Measurements from ENCODE around the gene PRIM1.
"Not testable (repeated sequence)": the region's sequence is repeated elsewhere in the genome, so short reads cannot be mapped to it uniquely, and the experiment has no call there.

The PRIM1 gene

DNA sequence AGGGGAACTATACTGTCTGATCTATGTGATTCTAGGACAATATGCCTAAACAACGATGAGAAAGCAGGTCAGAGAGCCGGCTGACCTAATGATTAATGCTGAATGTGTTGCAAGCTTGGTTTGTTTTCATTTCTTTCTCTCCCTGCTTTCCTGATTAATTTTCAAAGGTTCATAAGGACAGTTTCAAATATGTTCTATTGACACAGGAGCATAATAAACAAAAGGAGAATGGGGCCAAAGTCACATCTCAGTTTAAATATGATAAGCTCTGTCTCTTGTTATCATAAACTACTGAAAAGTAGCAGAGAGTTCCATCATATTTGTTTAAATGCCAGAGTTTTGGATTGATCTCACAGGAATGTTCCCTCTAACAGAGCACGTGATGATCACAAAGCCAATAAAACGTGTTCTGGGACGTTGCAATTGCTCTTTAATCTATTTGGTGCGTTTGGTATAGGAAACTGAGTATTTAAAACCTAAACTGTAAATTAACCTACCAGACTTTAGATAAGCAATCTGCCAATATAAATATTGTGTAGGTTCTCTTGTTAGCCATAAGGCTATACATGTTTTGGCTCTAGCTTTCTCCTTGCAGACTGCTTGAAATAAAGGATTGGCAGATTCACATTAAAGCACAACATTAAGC, 7.3 kb upstream of the PRIM1 start:
- DNase-seq = no peak

DNA sequence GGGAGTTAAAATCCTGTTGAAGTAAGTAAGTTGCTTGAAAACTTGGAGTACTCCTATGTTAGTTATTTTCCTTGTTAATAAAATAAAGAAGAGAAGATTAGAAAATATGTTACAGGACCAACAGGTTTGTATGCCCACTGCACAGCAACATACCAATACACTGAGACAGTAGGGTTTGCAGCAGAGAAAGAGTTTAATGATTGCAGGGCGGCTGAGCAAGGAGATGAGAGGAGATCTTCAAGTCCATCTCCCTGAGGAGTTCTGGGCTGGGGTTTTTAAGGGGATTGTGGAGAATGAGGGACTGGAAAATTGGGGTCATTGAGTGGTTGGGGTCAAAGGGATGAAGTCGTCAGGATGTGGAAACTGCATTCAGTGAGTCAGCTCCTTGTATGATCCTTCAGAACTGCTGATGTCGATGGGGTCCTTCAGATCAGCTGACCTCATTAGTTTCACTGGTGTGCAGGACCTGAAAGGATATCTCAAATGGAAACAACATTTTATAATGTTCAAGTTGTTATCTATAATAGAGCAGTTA, 6.7 kb upstream of the PRIM1 start:
- DNase-seq = no peak

DNA sequence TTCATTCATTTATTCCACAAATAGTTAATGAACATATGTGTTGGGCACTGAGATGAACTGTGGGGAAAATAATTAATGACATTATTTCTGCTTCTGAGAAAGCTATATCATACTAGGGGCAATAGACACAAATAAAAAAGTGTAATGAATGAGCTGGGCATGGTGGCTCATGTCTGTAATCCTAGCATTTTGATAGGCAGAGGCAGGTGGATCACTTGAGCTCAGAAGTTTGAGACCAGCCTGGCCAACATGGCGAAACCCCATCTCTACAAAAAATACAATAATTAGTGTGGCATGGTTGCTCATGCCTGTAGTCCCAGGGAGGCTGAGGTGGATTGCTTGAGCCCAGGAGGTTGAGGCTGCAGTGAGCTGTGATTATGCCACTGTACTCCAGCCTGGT, 5.8 kb upstream of the PRIM1 start:
- not testable (repeated sequence) for DNase-seq

DNA sequence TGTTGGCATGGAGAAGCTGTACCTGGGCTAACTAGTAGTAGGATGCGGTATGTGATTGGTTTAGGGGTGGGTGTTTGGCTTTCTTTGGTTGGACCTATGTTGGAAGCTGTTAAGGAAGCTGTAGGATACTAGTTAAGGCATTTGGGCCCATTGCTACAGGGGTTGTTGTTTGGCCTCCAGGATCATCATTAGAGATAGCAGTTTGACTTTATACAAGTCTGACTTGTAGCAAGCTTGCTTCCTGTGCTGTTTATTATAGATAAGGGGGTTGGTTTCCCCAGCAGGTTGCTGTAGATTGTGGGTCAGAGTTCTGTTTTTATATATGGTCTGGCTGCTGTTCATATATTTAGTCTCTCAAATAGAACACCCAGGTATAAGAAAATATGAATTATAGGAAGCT, 1.4 kb upstream of the PRIM1 start:
- no peak for DNase-seq

DNA sequence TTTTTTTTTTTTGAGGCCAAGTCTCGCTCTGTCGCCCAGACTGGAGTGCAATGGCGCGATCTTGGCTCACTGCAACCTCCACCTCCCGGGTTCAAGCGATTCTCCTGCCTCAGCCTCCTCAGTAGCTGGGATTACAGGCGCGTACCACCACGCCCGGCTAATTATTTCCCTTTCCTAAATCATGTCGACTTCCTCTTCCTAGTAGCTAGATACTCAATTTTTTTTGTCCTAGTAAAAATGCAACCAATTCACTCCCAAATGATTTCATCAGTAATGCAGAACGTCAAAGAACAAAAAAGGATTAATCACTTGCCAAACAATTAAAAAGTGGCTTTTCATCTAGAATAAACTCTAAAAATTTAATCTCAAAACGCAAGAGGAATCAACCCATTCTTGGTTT, 1.5 kb downstream of the PRIM1 start:
- not testable (repeated sequence) for DNase-seq

DNA sequence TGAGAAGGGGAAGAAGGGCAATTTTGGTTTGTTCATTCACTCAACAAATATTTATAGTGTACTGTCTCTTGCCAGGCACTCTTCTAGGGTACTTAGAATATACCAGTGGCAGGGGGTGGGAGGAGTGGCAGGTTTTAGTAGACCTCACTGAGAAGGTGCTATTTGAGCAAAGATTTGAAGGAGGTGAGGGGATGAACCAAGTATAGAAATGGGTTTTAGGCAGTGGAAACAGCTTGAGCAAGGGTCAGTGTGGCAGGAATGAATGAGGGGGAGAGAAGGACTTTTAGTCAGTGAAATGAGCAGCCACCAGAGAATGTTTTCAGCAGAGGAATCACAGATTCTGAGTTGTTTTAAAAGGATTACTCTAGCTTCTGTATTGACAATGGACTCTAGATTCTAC, 2.3 kb downstream of the PRIM1 start:
- no peak for DNase-seq

DNA sequence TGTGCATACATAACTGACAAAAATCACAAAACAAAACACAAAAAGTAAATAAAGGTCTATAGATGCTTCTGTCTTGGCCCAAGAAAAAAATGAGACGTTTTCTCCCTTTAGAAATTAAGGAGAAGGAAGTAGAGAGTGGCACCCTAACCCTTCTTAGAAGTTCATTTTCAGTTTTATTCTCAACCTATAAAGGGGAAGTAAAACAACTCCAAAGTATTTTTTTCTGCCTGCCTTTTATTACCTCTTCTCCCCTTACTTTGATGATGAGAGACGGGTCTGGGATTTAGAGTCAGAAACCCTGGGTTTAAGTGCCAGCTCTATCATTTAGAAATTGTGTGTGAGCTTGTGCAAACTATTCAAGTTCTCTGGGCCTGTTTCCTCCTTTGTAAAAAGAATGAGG, 2.8 kb downstream of the PRIM1 start:
- DNase-seq = no peak

DNA sequence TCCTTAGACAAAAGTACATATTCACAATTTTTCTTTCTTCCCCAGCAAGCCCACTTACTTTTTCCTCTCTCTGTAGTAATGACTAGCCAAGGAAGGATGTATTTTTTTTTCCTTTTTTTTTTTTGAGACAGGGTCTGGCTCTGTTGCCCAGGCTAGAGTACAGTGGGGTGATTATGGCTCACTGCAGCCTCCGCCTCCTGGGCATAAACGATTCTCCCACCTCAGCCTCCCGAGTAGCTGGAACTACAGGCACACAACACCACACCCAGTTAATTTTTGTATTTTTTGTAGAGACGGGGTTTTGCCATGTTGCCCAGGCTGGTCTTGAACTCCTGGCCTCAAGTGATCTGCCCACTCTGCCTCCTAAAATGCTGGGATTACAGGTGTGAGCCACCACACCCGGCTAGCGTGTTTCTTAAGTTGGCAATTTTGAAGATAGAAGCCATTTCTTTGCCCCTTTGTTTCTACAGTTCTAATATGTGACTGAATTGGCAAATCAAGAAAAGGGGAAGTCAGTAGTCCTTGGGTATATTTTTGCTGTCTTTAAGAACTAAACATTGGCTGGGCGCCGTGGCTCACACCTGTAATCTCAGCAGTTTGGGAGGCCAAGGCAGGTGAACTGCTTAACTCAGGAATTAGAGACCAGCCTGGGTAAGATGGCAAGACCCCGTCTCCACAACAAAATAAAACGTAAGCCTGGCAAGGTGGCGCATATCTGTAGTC, 23.8 kb downstream of the PRIM1 start:
- DNase-seq = no peak

DNA sequence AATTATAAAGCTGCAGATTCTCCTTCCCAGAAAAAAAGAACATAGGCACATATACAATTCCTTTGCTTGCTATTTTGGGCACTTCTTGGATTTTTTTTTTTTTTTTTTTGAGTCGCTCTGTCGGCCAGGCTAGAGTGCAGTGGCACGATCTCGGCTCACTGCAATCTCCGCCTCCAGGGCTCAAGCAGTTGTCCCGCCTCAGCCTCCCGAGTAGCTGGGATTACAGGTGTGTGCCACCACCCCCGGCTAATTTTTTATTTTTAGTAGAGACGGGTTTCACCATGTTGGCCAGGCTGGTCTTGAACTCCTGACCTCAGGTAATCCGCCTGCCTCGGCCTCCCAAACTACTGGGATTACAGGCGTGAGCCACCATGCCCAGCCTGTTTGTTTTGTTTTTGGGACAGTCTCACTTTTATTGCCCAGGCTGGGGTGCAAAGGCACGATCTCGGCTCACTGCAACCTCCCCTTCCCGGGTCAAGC, 25.9 kb downstream of the PRIM1 start:
- not testable (repeated sequence) for DNase-seq

DNA sequence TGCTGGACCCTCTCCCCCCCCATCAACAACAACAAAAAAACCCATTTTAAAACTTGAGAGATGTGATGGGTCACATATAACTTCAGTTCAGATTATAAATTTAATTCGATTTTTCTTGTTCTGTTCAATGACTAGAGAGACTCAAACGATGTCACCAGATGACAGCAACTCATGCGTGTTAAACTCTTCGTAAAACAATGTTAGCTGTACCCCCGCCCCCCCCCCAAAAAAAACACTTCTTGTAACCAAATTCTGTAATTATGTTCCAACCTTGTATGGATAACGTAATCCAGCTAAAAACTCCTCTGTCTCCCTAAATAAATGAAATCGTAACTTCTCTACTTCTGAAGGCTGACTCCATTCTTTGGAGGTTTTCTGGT, 26.4 kb downstream of the PRIM1 start:
- DNase-seq = no peak

DNA sequence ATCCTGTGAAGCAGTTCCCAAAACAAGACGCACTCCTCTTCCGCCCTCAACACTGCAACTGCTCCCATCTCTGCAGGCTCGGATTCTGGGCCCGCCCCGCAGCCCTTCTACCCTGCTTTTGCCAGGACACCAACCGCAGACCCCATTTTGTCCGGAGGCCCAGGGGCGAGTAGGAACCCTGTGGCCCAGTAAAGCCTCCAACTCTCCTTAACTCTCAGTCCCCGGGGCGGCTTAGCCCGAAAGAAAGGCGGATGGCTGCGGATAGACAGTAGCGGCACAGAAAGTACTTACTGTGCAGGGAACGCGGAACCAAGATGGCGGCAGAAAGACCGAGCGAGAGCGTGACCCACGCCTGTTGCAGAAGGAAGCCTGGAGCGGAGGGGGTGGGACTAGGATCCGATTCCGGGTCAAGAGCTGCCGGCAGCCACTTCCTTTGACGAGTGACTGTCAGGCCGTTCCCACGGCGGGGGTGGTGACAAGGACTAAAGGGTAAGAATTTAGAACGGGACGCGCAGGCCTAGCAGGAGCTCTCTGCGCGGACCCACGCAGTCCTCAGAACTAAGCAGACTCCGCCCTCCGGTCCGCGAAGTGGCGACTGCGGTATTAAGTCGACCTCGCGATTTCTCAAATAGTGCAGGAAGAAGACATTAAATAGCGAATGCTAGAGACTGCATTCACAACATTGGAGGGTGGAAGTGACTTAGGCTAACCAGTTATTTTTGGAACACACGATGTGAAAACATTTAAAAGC, 27.0 kb downstream of the PRIM1 start, which contains the start of gene NACA:
Gene NACA, minus strand, starts transcription at position 328 of the 751 bp plus-strand sequence. CDS start 778 bp downstream, outside the sequence.
- DNase-seq = peak; percentile 99

DNA sequence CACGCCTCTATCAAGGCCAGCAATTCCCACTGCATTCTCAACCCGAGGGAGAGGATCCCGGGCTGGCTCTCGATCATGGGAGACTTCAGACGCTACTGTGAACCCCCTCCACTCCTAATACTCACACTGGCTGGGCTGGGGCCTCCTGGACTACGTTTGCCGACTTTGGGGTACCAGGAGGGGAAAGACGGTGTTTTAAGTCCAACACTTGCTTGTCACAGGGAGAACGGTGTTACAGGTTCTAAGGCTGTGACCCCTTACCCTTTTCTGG, 27.5 kb downstream of the PRIM1 start:
- no peak for DNase-seq

DNA sequence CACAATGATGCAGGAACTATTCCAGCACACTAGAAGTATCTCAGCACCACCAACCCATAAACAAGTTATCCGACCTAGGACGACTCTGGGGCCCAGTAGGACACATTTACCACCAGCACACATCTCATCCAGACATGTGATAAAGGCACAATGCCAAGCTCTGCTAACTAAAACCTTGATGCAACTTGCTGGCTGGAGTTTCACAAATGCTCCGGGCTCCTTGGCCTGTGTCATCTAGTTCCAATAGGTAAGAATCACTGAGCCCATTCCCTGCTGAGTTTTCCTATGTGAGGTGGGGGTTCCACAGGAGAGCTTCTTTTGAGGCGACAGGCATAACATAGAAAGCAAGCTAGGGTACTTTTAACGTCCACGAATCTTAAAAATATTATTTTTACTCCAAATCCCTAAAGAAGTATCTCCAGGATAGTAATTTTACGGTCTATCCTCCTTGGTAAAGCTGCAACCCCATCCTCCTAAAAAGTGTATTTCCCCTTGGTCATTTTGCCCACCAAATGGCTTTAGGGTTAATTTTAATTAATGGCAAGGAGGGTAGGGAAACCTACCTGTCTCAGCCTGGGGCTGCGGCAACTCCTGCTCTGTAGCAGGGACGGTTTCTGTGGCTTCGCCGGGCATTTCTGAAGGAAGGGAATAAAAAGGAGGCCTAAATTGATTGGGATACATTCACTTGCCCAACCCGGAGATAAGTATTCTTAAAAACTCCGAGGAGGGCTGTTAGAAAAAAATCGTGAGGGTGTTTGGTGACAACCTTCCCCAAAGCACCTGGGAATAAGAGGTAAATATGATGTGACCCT, 28.0 kb downstream of the PRIM1 start:
- peak; percentile 17 for DNase-seq

DNA sequence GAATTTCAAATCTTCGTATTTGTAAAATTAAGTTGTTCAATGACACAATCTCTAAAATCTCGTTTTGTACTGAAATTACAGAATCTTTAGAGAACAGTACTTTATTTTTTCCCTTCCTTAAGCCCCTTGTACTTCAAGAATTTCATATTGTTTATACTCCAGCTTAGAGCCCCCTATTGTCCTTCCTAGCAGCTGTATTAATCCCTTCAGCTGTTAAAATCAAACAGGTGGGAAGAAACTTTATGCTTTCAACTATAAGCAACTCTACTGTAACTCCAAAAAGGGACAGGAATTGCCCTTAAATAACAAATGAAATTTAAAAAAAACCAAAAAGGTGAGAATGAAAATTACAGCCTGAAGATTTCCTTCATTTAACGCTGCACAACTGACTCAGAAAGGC, 28.8 kb downstream of the PRIM1 start:
- no peak for DNase-seq

DNA sequence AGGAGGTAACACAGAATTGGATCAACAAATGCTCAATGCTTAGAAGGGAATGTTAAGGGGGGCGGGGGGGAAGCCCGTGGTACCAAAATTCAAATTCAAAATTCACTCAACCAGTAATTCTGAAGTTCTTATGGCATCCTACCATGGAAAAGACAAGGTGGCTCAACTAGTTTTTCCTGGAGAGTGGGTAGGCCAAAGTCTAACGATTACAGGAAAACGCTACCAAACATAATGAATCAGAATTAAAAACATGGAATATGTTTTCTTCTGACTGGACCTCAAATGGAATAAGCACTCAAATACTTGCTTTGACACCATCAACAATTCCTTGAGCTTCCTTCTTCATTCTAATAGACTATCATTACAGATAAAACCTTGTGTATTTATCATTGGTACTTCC, 29.3 kb downstream of the PRIM1 start:
- DNase-seq = no peak

DNA sequence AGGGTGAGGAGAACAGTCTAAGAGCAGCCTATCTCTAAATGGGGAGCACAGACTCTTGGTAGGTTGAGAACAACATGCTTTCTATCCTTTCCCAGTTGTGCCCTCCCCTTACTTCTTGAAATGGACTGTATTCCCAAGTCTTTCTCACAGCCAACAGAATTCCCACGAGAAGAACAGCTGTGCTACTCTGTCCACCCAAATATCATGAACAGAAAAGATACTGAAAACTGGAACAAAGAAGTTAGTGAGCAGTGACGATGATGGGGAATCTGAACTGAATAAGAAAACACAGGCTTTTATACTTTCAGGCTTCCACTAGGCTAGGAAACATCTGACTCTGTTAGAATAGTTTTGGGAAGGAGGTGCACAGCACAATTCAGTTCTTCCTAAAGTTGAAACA, 30.4 kb downstream of the PRIM1 start:
- DNase-seq = no peak

DNA sequence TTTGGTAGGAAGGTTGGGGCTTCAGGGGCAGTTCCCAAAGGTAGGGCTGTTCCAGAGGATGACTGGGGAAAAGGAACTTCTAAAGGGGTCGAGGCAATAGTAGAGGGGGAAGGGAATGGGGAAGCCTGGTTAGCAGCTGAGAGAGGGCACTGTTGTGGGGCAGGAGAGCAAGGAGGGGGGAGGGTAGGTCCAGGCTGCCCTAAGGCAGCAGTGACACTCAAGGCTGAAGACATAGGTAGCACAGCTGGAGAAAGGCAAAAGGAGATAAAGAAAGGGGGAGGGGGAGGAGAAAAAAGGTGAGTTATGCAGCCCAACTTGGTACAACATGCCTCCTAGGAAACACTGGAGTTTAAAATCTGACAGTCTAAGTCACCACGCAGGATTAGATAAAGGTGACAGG, 30.9 kb downstream of the PRIM1 start:
- DNase-seq = no peak

DNA sequence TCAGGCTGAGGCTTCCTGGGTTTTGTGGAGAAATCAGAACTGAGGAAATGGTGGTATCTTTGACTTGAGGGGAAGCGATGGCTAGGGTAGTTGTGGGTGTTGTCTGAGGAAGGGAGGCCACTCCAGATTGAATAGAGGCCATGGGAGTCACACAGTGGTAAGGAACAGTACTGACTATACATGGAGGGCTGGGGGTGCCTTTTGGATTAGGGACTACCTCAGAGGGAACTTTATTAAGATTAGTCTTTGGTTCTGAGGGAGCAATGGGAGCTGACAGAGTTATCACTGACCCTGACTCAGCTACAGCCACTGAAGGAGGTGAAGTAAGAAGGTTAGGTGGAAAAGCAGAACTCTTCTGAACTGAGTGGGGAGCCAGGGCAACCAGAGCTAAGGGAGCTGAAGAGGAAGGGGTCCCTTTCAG, 31.4 kb downstream of the PRIM1 start:
- DNase-seq = no peak

DNA sequence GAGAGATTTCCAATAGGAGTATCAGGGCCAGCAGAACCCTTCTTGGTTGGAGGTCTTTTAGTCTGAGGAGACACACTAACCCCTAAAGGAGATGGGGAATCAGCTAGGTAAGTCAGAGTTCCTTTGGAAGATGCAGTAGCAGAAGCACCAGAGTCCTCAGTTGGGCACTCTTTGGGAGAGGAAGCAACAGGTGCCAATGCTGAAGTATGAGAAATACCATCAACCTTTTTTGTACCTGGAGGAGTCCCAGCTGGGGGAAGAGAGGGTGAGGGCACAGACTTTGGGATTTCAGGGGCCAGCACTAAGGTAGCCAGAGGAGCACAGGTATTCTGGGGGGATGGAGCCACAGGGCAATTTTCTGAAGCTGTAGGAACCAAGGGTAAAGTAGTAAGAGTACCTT, 33.1 kb downstream of the PRIM1 start:
- no peak for DNase-seq

DNA sequence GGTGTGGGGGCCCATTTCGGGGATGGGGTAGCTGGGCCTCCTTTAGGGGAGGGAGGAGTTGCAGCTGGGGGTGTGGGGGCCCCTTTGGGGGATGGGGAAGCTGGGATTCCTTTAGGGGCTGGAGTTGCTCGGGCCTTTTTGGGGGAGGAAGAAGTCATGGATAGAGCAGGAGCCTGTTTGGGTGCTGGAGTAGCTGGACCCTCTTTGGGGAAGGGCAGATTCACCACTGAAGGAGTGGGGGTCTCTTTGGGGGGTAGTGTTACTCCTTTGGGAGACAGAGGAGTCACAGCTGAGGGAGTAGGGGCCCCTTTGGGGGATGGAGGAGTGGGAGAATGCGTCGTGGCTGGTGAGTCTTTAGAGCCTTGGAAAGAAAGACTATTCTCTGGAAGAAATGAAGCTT, 33.5 kb downstream of the PRIM1 start:
- no peak for DNase-seq

DNA sequence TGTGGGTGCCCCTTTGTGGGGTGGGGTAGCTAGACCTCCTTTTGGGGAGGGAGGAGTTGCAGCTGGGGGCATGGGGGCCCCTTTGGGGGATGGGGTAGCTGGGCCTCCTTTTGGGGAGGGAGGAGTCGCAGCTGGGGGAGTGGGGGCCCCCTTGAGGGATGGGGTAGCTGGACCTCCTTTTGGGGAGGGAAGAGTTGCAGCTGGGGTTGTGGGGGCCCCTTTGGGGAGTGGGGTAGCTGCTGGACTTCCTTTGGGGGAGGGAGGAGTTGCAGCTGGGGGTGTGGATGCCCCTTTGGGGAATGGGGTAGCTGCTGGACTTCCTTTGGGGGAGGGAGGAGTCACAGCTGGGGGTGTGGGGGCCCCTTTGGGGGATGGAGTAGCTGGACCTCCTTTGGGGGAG, 34.0 kb downstream of the PRIM1 start:
- no peak for DNase-seq

DNA sequence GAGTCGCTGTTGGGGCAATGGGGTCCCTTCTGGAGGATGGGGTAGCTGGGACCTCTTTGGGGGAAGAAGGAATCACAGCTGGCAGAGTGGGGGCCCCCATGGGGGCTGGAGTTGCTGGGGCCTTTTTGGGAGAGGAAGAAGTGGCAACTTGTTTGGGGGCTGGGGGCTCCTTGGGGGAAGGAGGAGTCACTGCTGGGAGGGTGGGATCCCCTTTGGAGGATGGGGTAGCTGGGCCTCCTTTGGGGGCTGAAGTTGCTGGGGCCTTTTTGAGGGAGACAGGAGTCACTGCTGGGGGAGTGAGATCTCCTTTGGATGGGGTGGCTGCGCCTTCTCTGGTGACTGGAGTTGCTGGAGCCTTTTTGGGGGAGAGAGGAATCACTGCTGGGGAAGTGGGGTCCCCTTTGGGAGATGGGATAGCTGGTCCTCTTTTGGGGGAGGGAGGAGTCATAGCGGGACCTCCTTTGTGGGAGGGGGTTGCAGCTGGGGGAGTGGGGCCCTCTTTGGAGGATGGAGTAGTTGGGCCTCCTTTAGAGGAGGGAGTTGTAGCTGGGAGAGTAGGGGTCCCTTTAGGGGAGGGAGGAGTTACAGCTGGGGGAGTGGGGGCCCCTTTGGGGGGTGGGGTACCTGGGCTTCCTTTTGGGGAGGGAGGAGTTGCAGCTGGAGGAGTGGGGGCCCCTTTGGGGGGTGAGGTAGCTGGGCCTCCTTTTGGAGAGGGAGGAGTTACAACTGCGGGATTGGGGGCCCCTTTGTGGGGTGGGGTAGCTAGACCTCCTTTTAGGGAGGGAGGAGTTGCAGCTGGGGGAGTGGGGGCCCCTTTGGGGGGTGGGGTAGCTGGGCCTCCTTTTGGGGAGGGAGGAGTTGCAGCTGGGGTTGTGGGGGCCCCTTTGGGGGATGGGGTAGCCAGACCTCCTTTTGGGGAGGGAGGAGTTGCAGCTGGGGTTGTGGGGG, 34.9 kb downstream of the PRIM1 start:
- no peak for DNase-seq
